ENCODE measurements around the gene ADAMTS6. TPM values are rescaled to one million over a fixed set of nuclear protein-coding genes. Genes with fewer than 3 reads are reported as not detected.
"Not testable (repeated sequence)": the region's sequence is repeated elsewhere in the genome, so short reads cannot be mapped to it uniquely, and the experiment has no call there.

The ADAMTS6 gene
- polyA plus RNA-seq, 1 experiment: 28.0 TPM

DNA sequence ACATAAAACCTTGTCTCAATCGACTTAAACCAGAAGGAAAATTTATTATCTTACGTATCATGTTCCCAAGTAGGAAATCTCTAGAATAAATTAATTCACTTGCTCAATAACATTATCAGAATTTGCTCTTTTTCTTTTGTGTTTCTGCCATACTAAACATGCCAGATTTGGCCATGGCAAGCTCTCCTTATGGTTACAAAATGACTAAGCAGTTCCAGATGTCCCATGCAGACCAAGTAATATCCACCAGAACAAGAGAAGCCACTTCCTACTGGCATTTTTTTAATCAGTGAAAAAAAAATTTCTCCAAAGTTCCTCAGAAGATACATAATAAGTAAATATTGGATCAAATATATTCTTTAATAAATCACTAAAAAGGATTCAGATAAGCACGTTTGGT lies 25.2 kb upstream of the ADAMTS6 start:
- TF ChIP-seq, protein P1, sequence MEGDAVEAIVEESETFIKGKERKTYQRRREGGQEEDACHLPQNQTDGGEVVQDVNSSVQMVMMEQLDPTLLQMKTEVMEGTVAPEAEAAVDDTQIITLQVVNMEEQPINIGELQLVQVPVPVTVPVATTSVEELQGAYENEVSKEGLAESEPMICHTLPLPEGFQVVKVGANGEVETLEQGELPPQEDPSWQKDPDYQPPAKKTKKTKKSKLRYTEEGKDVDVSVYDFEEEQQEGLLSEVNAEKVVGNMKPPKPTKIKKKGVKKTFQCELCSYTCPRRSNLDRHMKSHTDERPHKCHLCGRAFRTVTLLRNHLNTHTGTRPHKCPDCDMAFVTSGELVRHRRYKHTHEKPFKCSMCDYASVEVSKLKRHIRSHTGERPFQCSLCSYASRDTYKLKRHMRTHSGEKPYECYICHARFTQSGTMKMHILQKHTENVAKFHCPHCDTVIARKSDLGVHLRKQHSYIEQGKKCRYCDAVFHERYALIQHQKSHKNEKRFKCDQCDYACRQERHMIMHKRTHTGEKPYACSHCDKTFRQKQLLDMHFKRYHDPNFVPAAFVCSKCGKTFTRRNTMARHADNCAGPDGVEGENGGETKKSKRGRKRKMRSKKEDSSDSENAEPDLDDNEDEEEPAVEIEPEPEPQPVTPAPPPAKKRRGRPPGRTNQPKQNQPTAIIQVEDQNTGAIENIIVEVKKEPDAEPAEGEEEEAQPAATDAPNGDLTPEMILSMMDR (IDR thresholded peaks at IDR 0.05; ENCODE audit: insufficient read depth, low read depth, low read length): no peak
- H3K27me3 ChIP-seq (ENCODE audit: control insufficient read depth, insufficient read depth, low read length): no peaks in the 10 kb centered on the region
- H3K36me3 ChIP-seq (ENCODE audit: control insufficient read depth, insufficient read depth, low read length): no peaks in the 10 kb centered on the region
- peak; percentile 46 for DNase-seq (ENCODE audit: low read depth)
- H3K4me3 ChIP-seq (ENCODE audit: low read depth, low read length): no peak overlapping the region
- ChIA-PET POLR2A (interaction anchor here (0.7 kb wide), 1 partner anchor 15 kb away, joined by 4 read pairs; no protein-coding TSS in a partner anchor), CTCF (no interaction called here)

DNA sequence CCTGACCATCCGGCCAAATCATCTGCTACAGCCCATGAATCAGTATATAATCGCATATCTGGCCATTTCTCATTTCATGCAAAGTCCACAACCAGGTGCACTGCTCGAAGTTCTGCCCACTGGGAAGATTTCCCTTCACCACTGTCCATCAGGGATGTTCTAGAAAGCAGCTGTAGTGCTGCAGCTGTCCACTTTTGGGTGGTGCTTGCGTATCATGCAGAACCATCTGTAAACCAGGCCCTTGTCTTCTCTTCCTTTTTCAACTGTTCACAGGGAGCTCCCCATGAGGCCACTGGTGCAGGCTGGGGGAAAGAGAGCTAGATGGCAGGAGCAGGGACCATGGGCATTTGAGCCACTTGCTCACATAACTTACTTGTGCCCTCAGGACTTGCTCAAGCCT lies 7.4 kb upstream of the ADAMTS6 start:
- POLR2A ChIA-PET: no interaction called here

DNA sequence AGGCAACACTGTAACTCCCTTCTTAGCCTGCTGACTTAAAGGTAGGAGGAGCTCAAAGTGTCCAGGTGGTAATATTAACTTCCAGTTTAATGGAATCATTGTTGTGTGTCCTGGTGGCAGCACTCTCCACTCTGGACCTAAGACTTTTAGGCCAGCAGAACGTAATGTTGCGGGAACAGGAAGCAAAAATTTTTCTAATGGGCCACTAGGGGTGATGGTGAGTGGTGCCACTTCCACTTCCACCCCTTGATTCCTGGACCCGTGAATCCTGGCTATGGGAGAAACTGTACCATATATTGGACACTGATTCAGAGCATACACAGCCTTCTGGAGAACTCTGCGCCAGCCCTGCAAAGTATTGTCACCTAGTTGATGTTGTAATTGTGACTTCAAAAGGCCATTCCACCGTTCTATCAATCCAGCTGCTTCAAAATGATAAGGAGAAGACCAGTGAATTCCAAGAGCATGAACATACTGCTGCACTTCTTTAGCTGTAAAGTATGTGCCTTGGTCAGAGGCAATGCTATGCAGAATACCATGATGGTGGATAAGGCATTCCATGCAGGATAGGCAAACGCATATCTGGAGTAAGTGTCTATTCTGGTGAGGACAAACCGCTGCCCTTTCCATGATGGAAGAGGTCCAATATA lies 6.4 kb upstream of the ADAMTS6 start:
- H3K4me3 ChIP-seq (ENCODE audit: low read depth, low read length); H3K36me3 ChIP-seq (ENCODE audit: control insufficient read depth, insufficient read depth, low read length); DNase-seq (ENCODE audit: low read depth); CTCF ChIA-PET; POLR2A ChIA-PET; H3K27me3 ChIP-seq (ENCODE audit: control insufficient read depth, insufficient read depth, low read length): not testable (repeated sequence)

More for the DNA sequence above, 7.4 kb upstream of the ADAMTS6 start:
- Histone ChIP-seq H3K36me3 (ENCODE audit: control insufficient read depth, insufficient read depth, low read length) (no peaks in the 10 kb centered on the region), H3K27me3 (ENCODE audit: control insufficient read depth, insufficient read depth, low read length) (no peaks in the 10 kb centered on the region), H3K4me3 (ENCODE audit: low read depth, low read length) (no peak overlapping the region)
- CTCF ChIA-PET: no interaction called here
- TF ChIP-seq, protein P1 (IDR thresholded peaks at IDR 0.05; ENCODE audit: insufficient read depth, low read depth, low read length): no peak
- DNase-seq (ENCODE audit: low read depth): no peak

DNA sequence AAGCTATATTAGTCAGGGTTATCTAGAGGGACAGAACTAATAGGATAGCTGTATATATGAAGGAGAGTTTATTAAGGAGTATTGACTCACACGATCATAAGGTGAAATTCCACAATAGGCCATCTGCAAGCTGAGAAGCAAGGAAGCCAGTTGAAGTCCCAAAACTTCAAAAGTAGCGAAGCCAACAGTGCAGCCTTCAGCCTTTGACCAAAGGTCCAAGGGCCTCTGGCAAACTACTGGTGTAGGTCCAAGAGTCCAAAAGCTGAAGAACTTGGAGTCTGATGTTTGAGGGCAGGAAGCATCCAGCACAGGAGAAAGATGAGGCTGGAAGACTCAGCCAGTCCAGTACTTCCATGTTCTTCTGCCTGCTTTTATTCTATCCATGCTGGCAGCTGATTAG lies 5.1 kb upstream of the ADAMTS6 start:
- H3K4me3 ChIP-seq (ENCODE audit: low read depth, low read length); H3K27me3 ChIP-seq (ENCODE audit: control insufficient read depth, insufficient read depth, low read length); DNase-seq (ENCODE audit: low read depth); POLR2A ChIA-PET; H3K36me3 ChIP-seq (ENCODE audit: control insufficient read depth, insufficient read depth, low read length): not testable (repeated sequence)
- CTCF ChIA-PET: interaction anchor here (0.6 to 2.5 kb wide), 4 partner anchors 149 to 676 kb away, joined by 3 to 14 read pairs (median 3); no protein-coding TSS in a partner anchor

DNA sequence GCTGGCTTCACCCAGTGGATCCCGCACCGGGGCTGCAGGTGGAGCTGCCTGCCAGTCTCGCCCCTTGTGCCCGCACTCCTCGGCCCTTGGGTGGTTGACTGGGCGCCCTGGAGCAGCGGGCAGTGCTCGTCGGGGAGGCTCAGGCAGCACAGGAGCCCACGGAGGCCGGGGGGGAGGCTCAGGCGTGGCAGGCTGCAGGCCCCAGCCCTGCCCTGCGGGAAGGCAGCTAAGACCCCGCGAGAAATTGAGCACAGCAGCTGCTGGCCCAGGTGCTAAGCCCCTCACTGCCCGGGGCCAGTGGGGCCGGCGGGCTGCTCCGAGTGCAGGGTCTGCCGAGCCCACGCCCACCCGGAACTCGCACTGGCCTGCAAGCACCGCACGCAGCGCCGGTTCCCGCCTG lies 3.7 kb upstream of the ADAMTS6 start:
- no peaks in the 10 kb centered on the region for H3K27me3 ChIP-seq (ENCODE audit: control insufficient read depth, insufficient read depth, low read length)
- TF ChIP-seq, protein P1 (IDR thresholded peaks at IDR 0.05; ENCODE audit: insufficient read depth, low read depth, low read length): no peak
- ChIA-PET POLR2A (no interaction called here), CTCF (interaction anchor here (1.0 to 2.5 kb wide), 2 partner anchors 526 to 674 kb away, joined by 3 to 14 read pairs; no protein-coding TSS in a partner anchor)
- H3K36me3 ChIP-seq (ENCODE audit: control insufficient read depth, insufficient read depth, low read length): no peaks in the 10 kb centered on the region
- no peak for DNase-seq (ENCODE audit: low read depth)
- H3K4me3 ChIP-seq (ENCODE audit: low read depth, low read length): no peak overlapping the region

DNA sequence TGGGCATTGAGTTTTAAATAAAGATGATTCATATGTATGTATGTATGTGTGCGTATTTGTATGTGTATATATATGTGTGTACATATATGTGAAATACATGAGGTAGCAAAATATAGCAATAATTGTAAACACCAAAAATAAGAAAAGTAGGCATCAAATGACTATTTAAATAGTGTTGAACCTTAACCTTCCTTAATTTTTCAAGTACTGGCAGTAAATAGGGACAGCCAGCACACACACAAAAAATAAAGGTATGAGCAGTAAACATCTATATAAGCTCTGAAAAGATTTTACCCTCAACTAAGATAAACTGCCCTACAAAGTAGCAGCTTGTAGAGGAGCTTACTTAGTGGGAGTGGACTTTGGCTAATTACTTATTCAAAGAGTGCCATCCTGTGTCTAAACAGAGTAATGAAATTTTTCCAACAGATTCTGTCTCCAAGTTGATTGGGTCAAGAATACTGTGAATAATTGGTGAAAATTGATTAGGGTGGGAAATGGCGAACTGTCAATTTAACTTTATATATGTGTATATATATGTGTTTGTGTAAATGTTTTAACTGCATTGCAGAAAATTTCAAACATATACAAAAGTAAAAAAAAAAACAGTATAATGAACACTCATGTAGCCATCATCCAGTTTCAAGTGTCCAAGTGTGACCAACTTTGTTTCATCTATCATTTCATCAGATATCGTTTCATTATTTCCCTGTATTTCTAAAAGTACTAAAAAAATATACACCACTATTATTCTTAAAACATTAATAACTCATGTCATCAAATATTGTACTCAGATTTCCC lies 2.0 kb upstream of the ADAMTS6 start:
- Histone ChIP-seq H3K36me3 (ENCODE audit: control insufficient read depth, insufficient read depth, low read length) (no peaks in the 10 kb centered on the region), H3K4me3 (ENCODE audit: low read depth, low read length) (peak overlapping the region; percentile 56), H3K27me3 (ENCODE audit: control insufficient read depth, insufficient read depth, low read length) (no peaks in the 10 kb centered on the region)
- ChIA-PET CTCF (interaction anchor here (0.6 to 4.8 kb wide), 14 partner anchors 21 to 1255 kb away, joined by 3 to 26 read pairs (median 6); no protein-coding TSS in a partner anchor), POLR2A (interaction anchor here (0.8 kb wide), 1 partner anchor 448 kb away, joined by 5 read pairs; no protein-coding TSS in a partner anchor)
- TF ChIP-seq, protein P1 (IDR thresholded peaks at IDR 0.05; ENCODE audit: insufficient read depth, low read depth, low read length): peak; percentile 56
- DNase-seq (ENCODE audit: low read depth): no peak

Measured in BJ (cell line).